Stomach (tissue), 4 donors: ENCODE data around the gene MEG3.

Experiments used
- EP300 ChIP-seq: sonication (generic); formaldehyde crosslinking; IDR thresholded peaks from one replicate; pipeline ENCODE4 v1.6.1; 2017; ENCODE audit warnings: antibody characterized with exemption
- POLR2A ChIP-seq, 4 donors: fragments of 450-650 bp; IDR thresholded peaks; one replicate each; pipeline ENCODE4 v1.6.1; 2016; ENCODE audit warnings: antibody characterized with exemption in 4 of 4, control low read depth in 2 of 4, mild to moderate bottlenecking in 1 of 4, moderate library complexity in 1 of 4
- POLR2AphosphoS5 ChIP-seq, 3 donors: sonication (generic); formaldehyde crosslinking; IDR thresholded peaks; one replicate each; pipeline ENCODE4 v1.6.1; 2016; ENCODE audit warnings: antibody characterized with exemption in 3 of 3
- TF ChIP-seq, protein P1 (sequence below), 7 experiments: fragments of 450-650 bp in 4 of 7; fragments of 200-600 bp in 3 of 7; sonication (generic) in 3 of 7; IDR thresholded peaks; one replicate each; pipeline ENCODE4 v1.5.1; 2016 to 2019; ENCODE audit warnings: antibody characterized with exemption in 7 of 7, control low read depth in 2 of 7, mild to moderate bottlenecking in 1 of 7

DNA sequence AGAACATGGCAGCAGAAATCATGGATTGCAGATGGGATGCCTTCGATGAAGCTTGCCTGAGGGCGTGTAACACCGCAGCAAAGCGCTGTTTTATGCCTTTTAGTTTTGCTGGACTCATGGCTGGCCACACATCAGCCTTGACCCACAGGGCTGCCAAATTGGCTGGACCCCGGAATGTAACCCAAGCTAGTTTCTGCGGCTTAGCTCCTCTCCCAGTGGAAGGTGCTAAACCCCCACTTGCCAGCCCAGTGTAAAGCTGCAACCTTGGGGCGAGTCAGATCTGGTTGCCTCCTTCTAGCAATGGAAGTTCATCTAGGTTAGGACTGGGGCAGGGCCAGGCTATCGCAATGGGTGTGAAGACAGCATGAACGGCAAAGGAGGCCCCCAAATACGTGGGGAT lies 38.3 kb downstream of the MEG3 start:
- TF ChIP-seq POLR2A (IDR thresholded peaks at IDR 0.05) (no peak), EP300 (no peak), POLR2AphosphoS5 (IDR thresholded peaks at IDR 0.05) (no peak)
- TF ChIP-seq, protein P1, sequence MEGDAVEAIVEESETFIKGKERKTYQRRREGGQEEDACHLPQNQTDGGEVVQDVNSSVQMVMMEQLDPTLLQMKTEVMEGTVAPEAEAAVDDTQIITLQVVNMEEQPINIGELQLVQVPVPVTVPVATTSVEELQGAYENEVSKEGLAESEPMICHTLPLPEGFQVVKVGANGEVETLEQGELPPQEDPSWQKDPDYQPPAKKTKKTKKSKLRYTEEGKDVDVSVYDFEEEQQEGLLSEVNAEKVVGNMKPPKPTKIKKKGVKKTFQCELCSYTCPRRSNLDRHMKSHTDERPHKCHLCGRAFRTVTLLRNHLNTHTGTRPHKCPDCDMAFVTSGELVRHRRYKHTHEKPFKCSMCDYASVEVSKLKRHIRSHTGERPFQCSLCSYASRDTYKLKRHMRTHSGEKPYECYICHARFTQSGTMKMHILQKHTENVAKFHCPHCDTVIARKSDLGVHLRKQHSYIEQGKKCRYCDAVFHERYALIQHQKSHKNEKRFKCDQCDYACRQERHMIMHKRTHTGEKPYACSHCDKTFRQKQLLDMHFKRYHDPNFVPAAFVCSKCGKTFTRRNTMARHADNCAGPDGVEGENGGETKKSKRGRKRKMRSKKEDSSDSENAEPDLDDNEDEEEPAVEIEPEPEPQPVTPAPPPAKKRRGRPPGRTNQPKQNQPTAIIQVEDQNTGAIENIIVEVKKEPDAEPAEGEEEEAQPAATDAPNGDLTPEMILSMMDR (IDR thresholded peaks at IDR 0.05): no peak
